ENCODE data around the gene OR2M5. TPM values are rescaled to one million over a fixed set of nuclear protein-coding genes. Genes with fewer than 3 reads are reported as not detected.

Gene OR2M5
- total RNA-seq, 1 donor from 2014 or later = not detected

DNA sequence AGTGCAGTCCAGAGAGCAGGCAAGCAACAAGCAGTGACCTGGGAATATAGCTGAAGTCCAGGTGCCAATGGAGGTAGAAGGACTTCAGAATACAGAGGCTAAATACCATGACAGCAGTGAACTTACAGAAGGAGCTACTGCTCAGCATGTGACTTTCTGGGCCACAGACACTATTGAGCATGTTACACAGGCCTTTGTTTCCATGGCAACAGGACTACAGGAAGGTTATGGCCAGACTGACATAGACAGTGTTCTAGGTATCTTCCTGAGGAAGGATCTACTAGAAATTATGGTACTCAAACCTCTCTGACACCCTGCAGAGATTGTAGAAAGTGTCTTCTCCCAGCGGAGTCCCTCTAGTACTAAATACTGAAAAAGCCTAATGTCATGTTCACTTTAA lies 11.0 kb downstream of the OR2M5 start:
- Mint-ChIP-seq H3K4me1 (no peaks in the 10 kb centered on the region), H3K4me3 (no peak overlapping the region), H3K27me3 (ENCODE audit: low read depth) (no peaks in the 10 kb centered on the region), H3K27ac (ENCODE audit: unreplicated experiment) (no peak overlapping the region), H3K9me3 (peaks cover 7% of the 10 kb centered on the region), H3K36me3 (ENCODE audit: low read depth) (peaks cover 2% of the 10 kb centered on the region)
- TF ChIP-seq, protein P1, sequence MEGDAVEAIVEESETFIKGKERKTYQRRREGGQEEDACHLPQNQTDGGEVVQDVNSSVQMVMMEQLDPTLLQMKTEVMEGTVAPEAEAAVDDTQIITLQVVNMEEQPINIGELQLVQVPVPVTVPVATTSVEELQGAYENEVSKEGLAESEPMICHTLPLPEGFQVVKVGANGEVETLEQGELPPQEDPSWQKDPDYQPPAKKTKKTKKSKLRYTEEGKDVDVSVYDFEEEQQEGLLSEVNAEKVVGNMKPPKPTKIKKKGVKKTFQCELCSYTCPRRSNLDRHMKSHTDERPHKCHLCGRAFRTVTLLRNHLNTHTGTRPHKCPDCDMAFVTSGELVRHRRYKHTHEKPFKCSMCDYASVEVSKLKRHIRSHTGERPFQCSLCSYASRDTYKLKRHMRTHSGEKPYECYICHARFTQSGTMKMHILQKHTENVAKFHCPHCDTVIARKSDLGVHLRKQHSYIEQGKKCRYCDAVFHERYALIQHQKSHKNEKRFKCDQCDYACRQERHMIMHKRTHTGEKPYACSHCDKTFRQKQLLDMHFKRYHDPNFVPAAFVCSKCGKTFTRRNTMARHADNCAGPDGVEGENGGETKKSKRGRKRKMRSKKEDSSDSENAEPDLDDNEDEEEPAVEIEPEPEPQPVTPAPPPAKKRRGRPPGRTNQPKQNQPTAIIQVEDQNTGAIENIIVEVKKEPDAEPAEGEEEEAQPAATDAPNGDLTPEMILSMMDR (conservative IDR thresholded peaks at IDR 0.05) = no peak
- no peak for DNase-seq (ENCODE audit: low read depth, low spot score)

DNA sequence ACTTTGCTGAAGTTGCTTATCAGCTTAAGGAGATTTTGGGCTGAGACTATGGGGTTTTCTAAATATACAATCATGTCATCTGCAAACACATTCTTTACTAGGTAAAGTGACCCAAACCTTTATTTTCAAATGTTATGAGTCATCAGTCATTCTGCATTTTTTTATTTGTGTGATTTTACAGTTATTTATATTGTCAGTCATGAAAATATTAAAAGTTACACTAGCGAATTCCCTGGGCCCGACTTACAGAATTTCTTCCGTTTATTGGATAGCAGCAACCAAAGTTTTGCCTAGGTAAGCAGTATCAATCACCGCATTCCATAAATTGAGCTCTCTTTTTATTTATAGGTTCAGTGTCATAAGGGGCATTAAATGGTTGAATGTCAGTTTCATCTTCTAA lies 13.8 kb downstream of the OR2M5 start:
- TF ChIP-seq, protein P1 (conservative IDR thresholded peaks at IDR 0.05) = no peak
- peaks cover 3% of the 10 kb centered on the region for H3K36me3 Mint-ChIP-seq (ENCODE audit: low read depth)
- H3K27me3 Mint-ChIP-seq (ENCODE audit: low read depth) = no peaks in the 10 kb centered on the region
- DNase-seq (ENCODE audit: low read depth, low spot score) = no peak
- H3K9me3 Mint-ChIP-seq = peaks cover 4% of the 10 kb centered on the region
- H3K4me1 Mint-ChIP-seq = no peaks in the 10 kb centered on the region
- no peak overlapping the region for H3K27ac Mint-ChIP-seq (ENCODE audit: unreplicated experiment)
- H3K4me3 Mint-ChIP-seq = no peak overlapping the region

DNA sequence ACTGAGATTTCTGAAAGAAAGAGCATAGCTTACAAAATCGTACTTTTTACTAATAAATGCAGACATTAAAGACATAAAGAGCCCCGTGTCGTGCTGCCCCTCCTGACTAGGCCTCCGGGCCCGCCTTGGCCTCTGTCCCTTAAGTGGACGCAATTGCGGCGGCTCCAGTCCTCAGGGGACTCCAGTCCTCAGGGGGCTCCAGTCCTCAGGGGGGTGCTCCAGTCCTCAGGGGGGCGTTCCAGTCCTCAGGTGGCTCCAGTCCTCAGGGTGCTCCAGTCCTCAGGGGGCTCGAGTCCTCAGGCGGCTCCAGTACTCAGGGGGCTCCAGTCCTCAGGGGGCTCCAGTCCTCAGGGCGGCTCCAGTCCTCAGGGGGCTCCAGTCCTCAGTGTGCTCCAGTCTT lies 19.1 kb downstream of the OR2M5 start:
- TF ChIP-seq, protein P1 (conservative IDR thresholded peaks at IDR 0.05) = no peak
- Mint-ChIP-seq H3K36me3 (ENCODE audit: low read depth) (peaks cover 6% of the 10 kb centered on the region), H3K4me1 (no peaks in the 10 kb centered on the region), H3K9me3 (peaks cover 5% of the 10 kb centered on the region), H3K27ac (ENCODE audit: unreplicated experiment) (no peak overlapping the region), H3K4me3 (no peak overlapping the region), H3K27me3 (ENCODE audit: low read depth) (no peaks in the 10 kb centered on the region)
- DNase-seq (ENCODE audit: low read depth, low spot score) = no peak

DNA sequence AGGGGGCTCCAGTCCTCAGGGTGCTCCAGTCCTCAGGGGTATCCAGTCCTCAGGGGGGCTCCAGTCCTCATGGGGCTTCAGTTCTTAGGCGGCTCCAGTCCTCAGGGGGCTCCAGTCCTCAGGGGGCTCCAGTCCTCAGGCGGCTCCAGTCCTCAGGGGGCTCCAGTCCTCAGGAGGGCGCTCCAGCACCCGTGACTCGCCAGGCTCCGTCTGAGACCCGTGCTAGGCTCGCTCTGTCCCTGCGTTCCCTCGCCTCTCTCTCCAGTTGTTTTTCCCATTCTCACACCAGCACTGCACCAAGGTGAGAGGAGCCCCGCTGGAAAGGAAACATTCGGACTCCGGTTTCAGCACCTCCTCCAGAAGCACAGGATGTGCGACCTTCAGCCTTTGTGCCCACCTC lies 20.2 kb downstream of the OR2M5 start:
- DNase-seq (ENCODE audit: low read depth, low spot score) = no peak
- no peaks in the 10 kb centered on the region for H3K4me1 Mint-ChIP-seq
- peaks cover 5% of the 10 kb centered on the region for H3K9me3 Mint-ChIP-seq
- H3K4me3 Mint-ChIP-seq = no peak overlapping the region
- H3K27ac Mint-ChIP-seq (ENCODE audit: unreplicated experiment) = no peak overlapping the region
- H3K27me3 Mint-ChIP-seq (ENCODE audit: low read depth) = no peaks in the 10 kb centered on the region
- H3K36me3 Mint-ChIP-seq (ENCODE audit: low read depth) = peaks cover 6% of the 10 kb centered on the region
- TF ChIP-seq, protein P1 (conservative IDR thresholded peaks at IDR 0.05) = no peak

DNA sequence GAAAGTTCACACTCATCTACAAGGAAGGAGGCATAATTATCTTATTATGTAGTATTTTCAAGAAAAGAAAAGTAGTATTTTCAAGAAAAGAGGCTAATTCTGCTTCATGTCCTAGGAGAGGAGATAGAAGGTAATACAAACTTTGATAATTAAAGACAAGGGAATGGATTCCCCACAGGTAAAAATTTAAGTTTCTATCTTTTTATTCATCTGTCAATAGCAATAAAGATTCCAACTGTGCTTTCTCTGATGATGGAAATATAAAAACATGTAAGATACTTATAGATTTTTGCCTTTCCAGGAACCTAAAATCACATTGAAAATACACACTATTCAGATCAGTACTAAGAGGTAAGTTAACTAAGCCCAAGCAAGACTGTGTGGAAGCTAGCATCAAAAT lies 29.6 kb downstream of the OR2M5 start, which contains the start of gene OR2M2:
Gene OR2M2, plus strand, starts transcription at position 301 of the 400 bp plus-strand sequence. CDS start 5,165 bp downstream, outside the sequence.
- no peaks in the 10 kb centered on the region for H3K36me3 Mint-ChIP-seq (ENCODE audit: low read depth)
- no peak for DNase-seq (ENCODE audit: low read depth, low spot score)
- TF ChIP-seq, protein P1 (conservative IDR thresholded peaks at IDR 0.05) = no peak
- no peaks in the 10 kb centered on the region for H3K4me1 Mint-ChIP-seq
- no peak within 1 kb of the TSS for H3K4me3 Mint-ChIP-seq
- H3K27me3 Mint-ChIP-seq (ENCODE audit: low read depth) = no peaks in the 10 kb centered on the region
- H3K9me3 Mint-ChIP-seq = peaks cover 9% of the 10 kb centered on the region
- no peak within 1 kb of the TSS for H3K27ac Mint-ChIP-seq (ENCODE audit: unreplicated experiment)

DNA sequence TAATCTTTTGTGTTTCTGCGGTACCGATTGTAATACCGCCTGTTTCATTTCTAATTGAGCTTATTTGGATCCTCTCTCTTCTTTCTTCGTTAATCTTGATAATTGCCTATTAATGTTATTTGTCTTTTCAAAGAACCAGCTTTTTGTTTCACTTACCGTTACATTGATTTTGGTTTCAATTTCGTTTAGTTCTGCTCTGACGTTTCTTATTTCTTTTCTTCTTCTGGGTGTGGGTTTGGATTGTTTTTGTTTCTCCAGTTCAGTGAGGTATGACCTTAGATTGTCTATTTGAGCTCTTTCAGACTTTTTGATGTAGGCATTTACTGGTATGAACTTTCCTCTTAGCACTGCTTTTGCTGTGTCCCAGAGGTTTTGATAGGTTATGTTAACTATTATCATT lies 39.0 kb downstream of the OR2M5 start:
- H3K9me3 Mint-ChIP-seq = peaks cover 30% of the 10 kb centered on the region
- H3K27me3 Mint-ChIP-seq (ENCODE audit: low read depth) = no peaks in the 10 kb centered on the region

More for the DNA sequence above, 39.0 kb downstream of the OR2M5 start:
- Mint-ChIP-seq H3K4me1 (no peaks in the 10 kb centered on the region), H3K36me3 (ENCODE audit: low read depth) (peaks cover 19% of the 10 kb centered on the region), H3K27ac (ENCODE audit: unreplicated experiment) (no peak overlapping the region), H3K4me3 (no peak overlapping the region)
- DNase-seq (ENCODE audit: low read depth, low spot score) = no peak
- TF ChIP-seq, protein P1 (conservative IDR thresholded peaks at IDR 0.05) = no peak

Measured in neural crest cell (in vitro differentiated cells).